GM18951 (cell line): Measurements from ENCODE around the gene ASPN.
"Not testable (repeated sequence)": the region's sequence is repeated elsewhere in the genome, so short reads cannot be mapped to it uniquely, and the experiment has no call there.

Source experiments
- POLR2A ChIP-seq: IDR thresholded peaks from 4 replicates; pipeline ENCODE4 v1.6.1; 2011; ENCODE audit warnings: mild to moderate bottlenecking; ENCODE audit not compliant: insufficient read length, insufficient read depth; ENCODE audit errors: extremely low read depth
- in situ Hi-C: fragments of 300-500 bp; cut with MboI; formaldehyde crosslinking; loops from one replicate; pipeline ENCODE4 v1.12.0; 2022; ENCODE audit warnings: low sequenced_read_pairs, mixed read lengths, inconsistent platforms; ENCODE audit not compliant: unreplicated experiment

ASPN gene

GRCh38 chr9:92432350-92432749 lies 50.0 kb downstream of the ASPN start:
- in situ Hi-C loops = no loop called here
- no peak for TF ChIP-seq POLR2A

- no peak for TF ChIP-seq POLR2A
- in situ Hi-C loops = no loop called here
Measured at GRCh38 chr9:92429836-92430235, 52.5 kb downstream of the ASPN start.

GRCh38 chr9:92426501-92427145 lies 55.7 kb downstream of the ASPN start:
- in situ Hi-C loops = no loop called here

GRCh38 chr9:92425474-92425873 lies 56.8 kb downstream of the ASPN start:
- TF ChIP-seq POLR2A = no peak
- in situ Hi-C loops = no loop called here

More at GRCh38 chr9:92426501-92427145, 55.7 kb downstream of the ASPN start:
- no peak for TF ChIP-seq POLR2A

GRCh38 chr9:92424340-92424739 lies 58.0 kb downstream of the ASPN start, which contains the start of gene OMD:
OMD (minus strand) TSS chr9:92424471; CDS start chr9:92417558, 6,913 bp downstream.
- in situ Hi-C loops = no loop called here
- TF ChIP-seq POLR2A = no peak

GRCh38 chr9:92423612-92424011 lies 58.7 kb downstream of the ASPN start:
- TF ChIP-seq POLR2A = no peak
- in situ Hi-C loops = no loop called here

GRCh38 chr9:92422611-92423338 lies 59.5 kb downstream of the ASPN start:
- no peak for TF ChIP-seq POLR2A
- in situ Hi-C loops = no loop called here

GRCh38 chr9:92414566-92414965 lies 67.7 kb downstream of the ASPN start:
- TF ChIP-seq POLR2A = no peak
- in situ Hi-C loops = no loop called here

- in situ Hi-C loops = not testable (repeated sequence)
Measured at GRCh38 chr9:92411157-92411556, 71.1 kb downstream of the ASPN start.

GRCh38 chr9:92408747-92409478 lies 73.4 kb downstream of the ASPN start:
- in situ Hi-C loops = no loop called here
- no peak for TF ChIP-seq POLR2A

- in situ Hi-C loops = no loop called here
- TF ChIP-seq POLR2A = no peak
Measured at GRCh38 chr9:92407818-92408217, 74.5 kb downstream of the ASPN start.

- in situ Hi-C loops = no loop called here
- no peak for TF ChIP-seq POLR2A
Measured at GRCh38 chr9:92406477-92406876, 75.8 kb downstream of the ASPN start.
